HG02943 (cell line): ENCODE results near the gene ZNF609.

Source experiments
- ATAC-seq: cut with Tn5 transposase; IDR thresholded peaks from one replicate; pipeline ENCODE4 v1.9.1; 2021; ENCODE audit warnings: mild to moderate bottlenecking, low read depth, moderate library complexity; ENCODE audit not compliant: unreplicated experiment

Gene ZNF609

GRCh38 chr15:64687172-64687571 is 226.8 kb downstream of the ZNF609 start:
- ATAC-seq = no peak

DNA sequence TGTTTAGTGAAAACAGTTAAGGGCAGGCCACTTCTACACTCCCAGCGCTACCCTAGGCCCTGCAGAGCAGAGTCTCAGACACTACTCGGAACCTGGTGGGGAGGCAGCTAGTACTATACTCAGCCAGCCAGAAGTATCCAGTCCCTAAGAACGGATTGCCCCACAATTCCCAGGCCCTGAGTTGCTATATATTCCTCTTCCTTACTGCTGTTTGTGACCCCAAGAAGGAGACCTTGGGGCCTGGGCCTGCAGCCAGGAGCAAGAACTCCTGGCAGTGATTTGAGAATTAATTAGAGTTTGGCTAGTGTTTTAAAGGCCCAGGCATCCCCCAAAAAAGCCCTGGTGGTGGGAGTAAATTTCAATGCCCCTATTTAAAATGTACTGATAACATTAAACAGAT is 227.3 kb downstream of the ZNF609 start:
- no peak for ATAC-seq

DNA sequence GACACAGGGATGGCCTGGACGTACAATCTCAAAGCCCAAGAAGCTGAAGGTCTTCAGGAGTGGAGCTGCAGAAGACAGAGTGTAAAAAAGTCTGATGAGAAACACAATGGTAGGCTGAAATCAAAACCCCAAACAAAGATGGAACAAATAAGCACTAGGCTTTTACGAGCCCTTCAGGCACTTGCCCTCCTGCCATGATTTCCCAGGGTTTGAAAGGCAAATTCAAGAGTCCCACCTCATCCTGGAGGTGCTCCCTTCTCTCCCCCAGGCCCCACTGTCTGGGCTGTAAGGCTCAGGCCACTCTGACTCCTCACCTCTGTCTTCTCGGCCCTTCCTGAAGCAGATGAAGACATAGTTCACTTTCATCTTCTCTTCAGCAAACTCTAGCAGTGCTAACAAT is 228.4 kb downstream of the ZNF609 start:
- no peak for ATAC-seq

DNA sequence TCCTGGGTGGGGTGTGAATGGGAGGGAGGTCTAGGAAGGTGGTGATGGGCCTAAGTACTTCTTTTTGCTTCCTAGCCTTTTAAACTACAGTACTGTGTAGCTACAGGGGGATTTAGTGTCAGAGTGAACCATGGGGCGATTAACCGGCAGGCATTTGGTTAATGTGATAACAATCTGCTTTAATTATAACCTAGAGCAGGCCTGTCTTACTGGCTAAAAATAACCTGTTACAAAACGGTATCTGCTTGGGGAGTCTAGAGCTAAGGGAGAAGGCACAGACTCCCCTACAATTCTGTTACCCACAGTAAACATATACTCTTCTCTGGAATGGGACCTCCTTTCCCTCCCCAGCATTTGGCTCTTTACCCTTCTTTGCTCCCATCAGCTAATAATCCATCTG is 229.6 kb downstream of the ZNF609 start:
- no peak for ATAC-seq

- no peak for ATAC-seq
These were observed 230.4 kb downstream of the ZNF609 start for GRCh38 chr15:64690578-64691296.

GRCh38 chr15:64691896-64692565 is 231.7 kb downstream of the ZNF609 start:
- no peak for ATAC-seq

DNA sequence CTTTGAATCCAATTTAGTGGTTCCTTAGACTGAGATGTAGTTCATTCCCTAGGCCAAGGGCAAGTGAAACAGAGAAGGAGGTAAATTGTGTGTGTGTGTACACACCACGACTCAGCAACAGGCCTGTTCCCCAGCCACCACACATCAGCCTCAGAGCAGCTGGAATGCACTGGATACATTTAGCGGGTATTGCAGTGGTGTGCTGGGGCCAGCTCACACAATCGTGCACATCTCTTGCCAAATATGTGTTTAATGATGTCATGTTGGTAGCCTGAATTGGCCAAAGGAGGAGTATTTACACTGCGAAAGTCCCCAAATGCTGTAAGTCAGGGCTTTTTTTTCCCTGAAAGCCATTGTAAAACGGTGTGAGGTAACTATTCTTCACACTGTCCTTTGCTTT is 232.8 kb downstream of the ZNF609 start:
- no peak for ATAC-seq

DNA sequence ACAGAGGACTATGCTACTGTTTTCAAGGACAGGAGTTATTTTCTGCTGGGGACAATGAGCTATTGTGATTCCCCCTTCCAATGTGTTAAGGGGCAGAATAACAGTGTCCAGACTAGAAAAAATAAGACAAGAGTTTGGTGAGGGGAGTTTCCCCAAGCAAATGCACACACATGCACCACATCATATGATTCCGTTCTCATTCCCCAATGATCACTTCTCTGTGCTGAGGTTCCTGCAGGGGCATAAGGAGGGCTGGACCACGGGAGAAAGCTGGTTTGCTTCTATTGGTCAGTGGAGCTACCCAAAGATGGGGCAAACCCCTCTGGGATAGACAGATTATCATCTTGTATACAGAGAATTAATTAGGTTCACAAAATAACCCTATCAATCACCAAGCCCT is 234.4 kb downstream of the ZNF609 start:
- no peak for ATAC-seq

GRCh38 chr15:64695561-64695992 is 235.2 kb downstream of the ZNF609 start:
- no peak for ATAC-seq

DNA sequence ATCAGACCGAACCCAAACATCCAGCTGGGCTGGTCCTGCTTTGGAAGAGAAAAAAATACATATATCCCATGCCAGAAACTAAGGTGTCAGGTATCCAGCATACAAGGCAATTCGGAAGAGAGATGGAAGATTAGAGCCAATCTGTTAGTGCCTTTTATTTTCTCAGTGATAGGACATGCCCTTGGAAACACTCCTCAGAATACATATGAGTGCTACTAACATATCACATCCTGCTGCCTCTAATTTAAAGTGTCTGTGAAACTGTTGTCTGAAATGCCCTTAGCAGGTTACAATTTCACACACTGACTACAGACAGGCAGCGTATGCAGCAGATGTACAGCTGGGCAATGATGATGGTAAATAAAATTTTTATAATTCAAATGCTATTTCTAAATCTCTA is 236.1 kb downstream of the ZNF609 start:
- ATAC-seq = no peak

DNA sequence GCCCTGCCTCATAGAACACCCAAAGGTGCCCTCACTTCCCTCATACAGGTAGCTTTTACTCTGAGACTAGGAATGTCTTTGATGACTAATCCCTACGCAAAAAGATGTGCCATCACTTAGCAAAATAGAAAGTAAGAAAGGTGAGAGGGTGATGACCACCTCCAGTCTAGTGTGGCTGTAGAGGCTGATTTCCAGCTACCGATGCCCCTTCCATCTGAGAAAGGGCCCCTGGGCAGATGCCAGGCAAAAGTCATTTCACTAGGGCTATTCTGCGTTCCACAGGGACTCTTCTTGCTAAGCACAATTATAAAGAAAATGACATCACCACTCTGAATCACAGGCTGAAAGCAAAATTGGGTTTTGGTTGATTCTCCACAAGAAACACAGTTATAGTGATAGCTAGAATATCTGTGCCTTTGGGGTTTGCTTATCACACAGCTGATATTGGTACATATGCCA is 237.6 kb downstream of the ZNF609 start:
- ATAC-seq = no peak

DNA sequence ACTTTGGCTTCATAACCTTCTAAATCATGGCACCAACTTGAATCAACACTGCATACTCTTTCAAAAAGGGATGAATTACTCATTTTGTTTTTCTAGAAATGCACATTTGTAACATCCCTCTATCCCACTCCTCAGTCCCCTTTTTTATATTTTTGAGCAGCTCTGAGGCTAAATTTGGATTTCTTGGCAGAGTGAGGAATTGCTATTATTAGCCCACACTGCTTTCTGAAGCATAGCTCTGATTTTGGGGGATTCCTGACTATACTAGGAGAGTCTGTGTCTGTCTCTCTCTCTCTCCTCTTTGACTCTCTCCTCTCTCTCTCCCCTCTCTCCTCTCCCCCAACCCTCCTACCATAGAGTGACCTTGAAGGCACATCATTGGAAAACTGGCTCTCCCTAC is 238.4 kb downstream of the ZNF609 start:
- no peak for ATAC-seq

DNA sequence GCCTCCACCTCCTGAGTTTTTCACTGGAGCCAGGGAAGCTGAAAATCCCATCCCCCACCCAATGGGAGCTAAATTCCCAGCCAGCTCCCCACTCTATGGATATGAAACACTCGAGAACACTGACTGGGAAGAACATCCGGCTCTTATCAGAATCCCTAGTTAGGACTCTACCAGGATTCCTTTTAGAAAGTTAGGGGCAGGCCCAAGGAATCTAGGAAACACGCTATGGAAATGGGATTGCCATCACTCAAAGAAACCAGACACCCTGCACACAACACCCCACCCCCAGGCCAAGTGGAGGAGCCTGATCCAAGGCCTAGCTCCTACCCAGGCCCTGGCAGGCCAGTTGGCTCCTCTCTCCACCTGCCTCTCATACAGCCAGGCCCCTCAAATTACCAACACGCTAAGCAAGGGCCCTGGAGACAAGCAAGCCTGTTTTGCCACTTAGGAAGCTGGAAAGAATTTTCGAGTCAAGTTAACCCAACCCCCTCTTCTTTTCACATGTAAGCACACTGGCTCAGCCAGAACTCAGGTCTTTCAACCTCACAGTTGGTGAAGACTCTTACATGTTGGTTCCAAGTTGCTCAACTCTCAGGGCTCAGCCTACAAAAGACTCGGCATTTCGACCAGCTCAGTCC is 239.5 kb downstream of the ZNF609 start:
- ATAC-seq = no peak

DNA sequence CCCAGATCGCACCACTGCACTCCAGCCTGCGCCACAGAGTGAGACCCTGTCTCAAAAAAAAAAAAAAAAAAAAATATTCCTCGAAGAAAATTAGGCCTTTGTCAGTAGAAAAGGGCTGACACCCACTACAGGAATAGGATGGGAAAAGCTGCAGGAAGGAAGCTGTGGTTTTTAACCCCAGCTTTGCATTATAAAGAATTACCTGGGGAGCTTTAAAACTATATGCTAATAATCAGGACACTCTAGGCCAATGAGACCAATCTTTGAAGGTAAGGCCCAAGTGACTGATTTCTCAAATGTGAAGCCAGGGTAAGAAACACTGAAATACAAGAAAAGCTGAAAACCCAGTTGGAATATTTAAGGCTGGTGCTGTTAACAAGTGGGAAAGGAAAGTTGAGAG is 240.7 kb downstream of the ZNF609 start:
- ATAC-seq = no peak

- no peak for ATAC-seq
These were observed 241.3 kb downstream of the ZNF609 start for GRCh38 chr15:64701482-64702184.

DNA sequence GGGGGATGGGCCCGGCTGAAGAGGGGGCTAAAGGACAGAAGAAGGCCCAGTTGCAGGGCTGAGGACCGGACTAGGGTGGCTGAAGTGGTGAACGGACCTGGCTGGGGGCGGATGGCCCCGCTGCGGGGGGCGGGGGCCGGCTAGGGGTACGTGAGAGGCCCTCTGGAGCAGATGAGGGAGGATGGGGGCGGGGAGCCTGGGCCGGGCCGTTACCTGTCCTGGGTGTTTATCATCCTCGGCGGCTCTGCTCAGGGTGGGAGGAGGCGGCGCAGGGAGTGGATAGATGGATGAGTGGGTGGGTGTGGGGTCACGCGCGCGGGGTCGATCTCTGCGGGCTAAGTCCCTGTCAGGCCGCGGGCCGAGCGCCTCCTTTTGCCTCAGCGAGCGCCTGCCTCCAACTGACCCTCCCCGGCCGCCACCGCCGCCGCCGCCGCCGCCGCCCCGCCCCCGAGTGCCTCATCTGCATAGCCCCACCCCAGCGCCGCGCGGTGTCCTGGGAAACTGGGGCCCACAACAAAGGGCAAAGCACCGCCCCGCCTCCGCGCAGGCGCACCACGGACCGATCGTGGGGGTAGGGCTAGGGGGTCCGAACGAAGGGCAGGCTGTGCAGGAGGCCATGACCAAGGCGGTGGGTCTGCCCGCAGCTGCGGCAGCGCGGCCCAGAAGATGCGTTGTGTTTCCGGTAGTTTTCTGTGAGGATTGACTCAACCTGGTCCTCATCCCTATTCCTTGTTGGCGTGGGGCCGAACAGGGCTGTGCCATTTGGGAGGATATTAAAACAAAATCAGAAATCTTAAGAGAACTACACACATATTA is 242.6 kb downstream of the ZNF609 start:
- ATAC-seq = peak; percentile 85

DNA sequence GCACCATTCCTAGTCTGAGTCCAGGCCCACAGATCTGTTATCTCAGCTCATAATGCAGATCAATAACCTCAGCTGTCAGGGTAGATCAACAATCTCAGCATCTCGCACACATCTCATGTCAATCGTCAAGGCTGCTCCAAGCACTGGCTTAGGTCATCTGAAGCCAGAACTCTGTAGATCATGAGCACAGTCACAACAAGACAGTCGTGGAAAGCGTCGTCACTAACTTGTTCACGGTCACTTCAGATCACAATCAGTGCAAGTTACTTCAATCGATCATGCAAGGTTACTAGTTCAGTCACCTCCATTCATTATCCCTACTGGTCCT is 243.2 kb downstream of the ZNF609 start:
- peak; percentile 19 for ATAC-seq

DNA sequence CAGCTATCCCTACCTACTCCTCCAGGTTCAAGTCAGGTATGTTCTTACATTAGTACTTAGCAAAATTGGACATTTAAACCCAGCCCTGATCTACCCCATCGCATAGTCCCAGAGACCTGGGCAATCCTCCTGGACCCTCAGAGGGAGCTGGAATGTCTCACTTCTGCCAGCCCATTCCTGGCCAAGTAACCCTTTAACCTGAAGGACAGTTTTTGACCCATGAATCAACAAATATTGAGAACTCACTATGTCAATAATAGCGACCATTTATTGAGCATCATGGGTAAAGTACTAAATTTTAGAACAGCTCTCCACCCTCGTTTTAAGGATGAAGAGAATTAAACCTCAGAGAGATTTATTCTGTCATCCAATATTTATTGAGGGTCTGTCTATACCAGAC is 244.6 kb downstream of the ZNF609 start:
- ATAC-seq = no peak

GRCh38 chr15:64706011-64706911 is 245.9 kb downstream of the ZNF609 start:
- no peak for ATAC-seq
